Urinary bladder (tissue), 2 donors: Measurements from ENCODE around the gene EGR4. TPM values are rescaled to one million over a fixed set of nuclear protein-coding genes. Genes with fewer than 3 reads are reported as not detected.

Experiments used
- polyA plus RNA-seq: library from polyadenylated mRNA; stranded (reverse); fragments of 200-250 nt; gene quantifications from one replicate; pipeline ENCODE4 v1.2.3, GENCODE V29; 2013
- small RNA-seq: library from RNA; depleted of rRNA; stranded (forward); fragments of <200 nt; gene quantifications from one replicate; pipeline ENCODE3, GENCODE V24; 2014
- total RNA-seq: library from RNA; depleted of rRNA; stranded (reverse); fragments of >200 nt; gene quantifications from one replicate; pipeline ENCODE4 v1.2.3, GENCODE V29; 2014
- donor health status: healthy.

Gene EGR4
- total and polyA plus RNA-seq, 2 donors, result 0.05 TPM; not detected in 1

Small RNA genes within 50 kb of the gene (small RNA-seq; reads per million reads assigned to genes)
- not detected for gene RNU6-111P

Other genes starting within 250 kb of the EGR4 start
- gene SFXN5, start 221.8 kb downstream of the EGR4 start, total RNA-seq, result 11.8 TPM
- 9.2 TPM for gene SFXN5, start 221.8 kb downstream of the EGR4 start, polyA plus RNA-seq
- gene RAB11FIP5, start 180.6 kb downstream of the EGR4 start, total RNA-seq, result 13.4 TPM
- 22.6 TPM for gene RAB11FIP5, start 180.6 kb downstream of the EGR4 start, polyA plus RNA-seq
- not detected for gene NOTO, start 91.0 kb downstream of the EGR4 start, total RNA-seq
- 0.08 TPM for gene NOTO, start 91.0 kb downstream of the EGR4 start, polyA plus RNA-seq
- gene SMYD5, start 79.3 kb downstream of the EGR4 start, total RNA-seq, result 14.6 TPM
- 18.2 TPM for gene SMYD5, start 79.3 kb downstream of the EGR4 start, polyA plus RNA-seq
- gene PRADC1, start 60.3 kb downstream of the EGR4 start, total RNA-seq, result 13.0 TPM
- gene PRADC1, start 60.3 kb downstream of the EGR4 start, polyA plus RNA-seq, result 35.2 TPM
- gene CCT7, start 59.2 kb downstream of the EGR4 start, total RNA-seq, result 117 TPM
- gene CCT7, start 59.2 kb downstream of the EGR4 start, polyA plus RNA-seq, result 178 TPM
- gene FBXO41, start 9.1 kb downstream of the EGR4 start, total RNA-seq, result 0.32 TPM
- 1.0 TPM for gene FBXO41, start 9.1 kb downstream of the EGR4 start, polyA plus RNA-seq
- gene ALMS1, start 92.3 kb upstream of the EGR4 start, total RNA-seq, result 65.1 TPM
- gene ALMS1, start 92.3 kb upstream of the EGR4 start, polyA plus RNA-seq, result 10.7 TPM